ENCODE measurements around the gene CARS1.
"Not testable (repeated sequence)": the region's sequence is repeated elsewhere in the genome, so short reads cannot be mapped to it uniquely, and the experiment has no call there.

The CARS1 gene

GRCh38 chr11:3089236-3090061, 32.2 kb upstream of the CARS1 start:
- no peak for DNase-seq

- no peak for DNase-seq
Measured at GRCh38 chr11:3088806-3089205, 31.6 kb upstream of the CARS1 start.

GRCh38 chr11:3087821-3088800, 30.9 kb upstream of the CARS1 start:
- DNase-seq, result no peak

- DNase-seq, result no peak
Measured at GRCh38 chr11:3087373-3087772, 30.1 kb upstream of the CARS1 start.

- DNase-seq, result no peak
Measured at GRCh38 chr11:3086671-3087150, 29.5 kb upstream of the CARS1 start.

GRCh38 chr11:3086114-3086513, 28.9 kb upstream of the CARS1 start:
- no peak for DNase-seq

GRCh38 chr11:3085052-3085451, 27.8 kb upstream of the CARS1 start:
- DNase-seq, result no peak

- DNase-seq, result no peak
Measured at GRCh38 chr11:3083321-3083720, 26.1 kb upstream of the CARS1 start.

- DNase-seq, result no peak
Measured at GRCh38 chr11:3081386-3081751, 24.1 kb upstream of the CARS1 start.

GRCh38 chr11:3080733-3081385, 23.6 kb upstream of the CARS1 start:
- DNase-seq, result no peak

- DNase-seq, result no peak
Measured at GRCh38 chr11:3080104-3080503, 22.9 kb upstream of the CARS1 start.

GRCh38 chr11:3077846-3078440, 20.7 kb upstream of the CARS1 start:
- no peak for DNase-seq

- no peak for DNase-seq
Measured at GRCh38 chr11:3077189-3077836, 20.1 kb upstream of the CARS1 start.

GRCh38 chr11:3074912-3075589, 17.8 kb upstream of the CARS1 start:
- DNase-seq, result no peak

GRCh38 chr11:3073029-3073435, 15.8 kb upstream of the CARS1 start:
- DNase-seq, result no peak

- no peak for DNase-seq
Measured at GRCh38 chr11:3069425-3069824, 12.2 kb upstream of the CARS1 start.

- DNase-seq, result not testable (repeated sequence)
Measured at GRCh38 chr11:3066308-3066707, 9.1 kb upstream of the CARS1 start.

GRCh38 chr11:3064709-3065108, 7.5 kb upstream of the CARS1 start:
- DNase-seq, result not testable (repeated sequence)

- DNase-seq, result not testable (repeated sequence)
Measured at GRCh38 chr11:3063876-3064275, 6.7 kb upstream of the CARS1 start.

- DNase-seq, result not testable (repeated sequence)
Measured at GRCh38 chr11:3063432-3063831, 6.2 kb upstream of the CARS1 start.

GRCh38 chr11:3060436-3061025, 3.3 kb upstream of the CARS1 start:
- no peak for DNase-seq

Measured in activated naive CD4-positive, alpha-beta T cell treated with Interleukin-2 at 50 U/mL for 16 hours (primary cell).